ENCODE results near the gene AGBL5. TPM values are rescaled to one million over a fixed set of nuclear protein-coding genes. Genes with fewer than 3 reads are reported as not detected.

Gene AGBL5
- total RNA-seq, 8 experiments from 2014 or later: 11.0 to 47.1 (median 34.8) TPM

DNA sequence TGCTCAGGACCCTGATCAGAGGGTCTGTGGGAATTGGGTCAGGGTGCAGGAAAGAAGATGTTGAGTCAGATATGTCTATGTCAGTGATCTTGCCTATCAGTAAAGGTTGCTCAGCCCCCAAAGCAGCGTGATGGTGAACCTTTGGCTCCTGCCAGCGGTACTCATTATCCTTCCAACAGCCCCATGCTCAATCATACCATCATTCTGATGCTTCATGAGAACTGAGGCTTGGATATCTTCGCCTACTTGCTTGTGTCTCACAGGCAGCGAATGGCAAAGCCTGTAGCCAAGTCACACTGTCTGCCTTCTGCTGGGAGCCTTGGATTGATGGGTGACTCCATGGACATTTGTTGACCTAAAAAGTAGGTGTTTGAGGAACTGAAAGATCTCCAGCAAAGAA is 37.7 kb upstream of the AGBL5 start:
- Histone ChIP-seq H3K4me1 (replicated peaks in 1 of 2) (no peaks in the 10 kb centered on the region), H3K27ac (no peak overlapping the region), H3K4me3 (no peak overlapping the region)
- ATAC-seq (replicated peaks in 6 of 8): no peak
- in situ Hi-C loops (cut with MboI; ENCODE audit: low pct_unique_long_range_greater_than_20kb in 2 of 9, low sequenced_read_pairs in 9 of 9, unreplicated experiment in 9 of 9): loop anchor here in 2 of 9 experiments (5.0 to 25.0 kb wide), 3 partner anchors 49 to 176 kb away; partner anchors contain the start of gene DPYSL5 (in 1 of the 2)
- 79 to 100% (median 100%) methylated on average over 1 to 3 of the region's 4 CpGs; no CpG with 5 or more reads in 5 of the 10 experiments for WGBS, 10 experiments

GRCh38 chr2:27014771-27015433 is 36.6 kb upstream of the AGBL5 start:
- no peak for ATAC-seq (replicated peaks in 6 of 8)
- H3K27ac ChIP-seq: no peak overlapping the region
- in situ Hi-C loops (cut with MboI; ENCODE audit: low pct_unique_long_range_greater_than_20kb in 2 of 9, low sequenced_read_pairs in 9 of 9, unreplicated experiment in 9 of 9): loop anchor here in 2 of 9 experiments (5.0 to 25.0 kb wide), 3 partner anchors 50 to 178 kb away; partner anchors contain the start of gene DPYSL5 (in 1 of the 2)
- H3K4me3 ChIP-seq: no peak overlapping the region
- H3K4me1 ChIP-seq (replicated peaks in 1 of 2): peaks cover 5 to 7% of the 10 kb centered on the region in 2 donors
- WGBS, 10 experiments: 68 to 100% (median 100%) methylated on average over 1 to 5 of the region's 8 CpGs; no CpG with 5 or more reads in 4 of the 10 experiments

DNA sequence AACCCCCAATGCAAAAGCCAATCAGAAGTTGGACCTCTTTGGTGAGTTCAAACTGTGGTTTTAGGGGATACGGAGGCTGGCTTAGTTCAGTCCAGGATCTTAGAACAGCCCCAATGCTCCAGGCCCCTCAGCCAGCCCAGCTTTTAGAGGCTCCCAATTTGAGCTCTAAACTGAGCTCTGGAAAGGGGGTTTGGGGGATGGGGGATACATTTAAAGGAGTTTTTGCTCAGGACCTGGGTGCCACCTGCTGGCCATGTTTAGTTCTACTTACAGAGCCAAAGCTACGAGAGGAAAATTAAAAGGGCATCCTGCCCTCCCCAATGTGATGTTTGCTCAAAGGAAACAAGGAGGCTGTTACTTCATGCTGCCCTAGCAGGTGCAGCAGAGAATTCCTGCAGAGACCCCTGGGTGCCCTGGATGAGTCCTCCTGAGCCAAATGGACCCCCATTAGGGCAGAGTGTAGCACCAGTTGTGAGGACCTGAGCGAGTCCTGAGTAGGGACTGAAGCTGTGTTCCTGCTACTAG is 34.6 kb upstream of the AGBL5 start:
- Histone ChIP-seq H3K4me3 (no peak overlapping the region), H3K4me1 (replicated peaks in 1 of 2) (peaks cover 19 to 23% of the 10 kb centered on the region in 2 donors), H3K27ac (no peak overlapping the region)
- peak in 5 of 8 experiments; percentile 10 to 70 (median 20) for ATAC-seq (replicated peaks in 6 of 8)
- in situ Hi-C loops (cut with MboI; ENCODE audit: low pct_unique_long_range_greater_than_20kb in 2 of 9, low sequenced_read_pairs in 9 of 9, unreplicated experiment in 9 of 9): loop anchor here in 1 of 9 experiments (10.0 to 25.0 kb wide), 2 partner anchors 52 to 180 kb away; partner anchors contain the start of gene DPYSL5
- WGBS, 10 experiments: 17 to 100% (median 67%) methylated on average over 1 to 2 of the region's 3 CpGs; no CpG with 5 or more reads in 6 of the 10 experiments

- no peak overlapping the region for H3K4me3 ChIP-seq
- H3K4me1 ChIP-seq (replicated peaks in 1 of 2): peaks cover 19 to 23% of the 10 kb centered on the region in 2 donors
- ATAC-seq (replicated peaks in 6 of 8): peak in 4 of 8 experiments; percentile 17 to 35 (median 26)
- in situ Hi-C loops (cut with MboI; ENCODE audit: low pct_unique_long_range_greater_than_20kb in 2 of 9, low sequenced_read_pairs in 9 of 9, unreplicated experiment in 9 of 9): loop anchor here in 1 of 9 experiments (10.0 to 25.0 kb wide), 2 partner anchors 53 to 181 kb away; partner anchors contain the start of gene DPYSL5
- WGBS, 10 experiments: 40 to 86% (median 83%) methylated on average over 1 to 3 of the region's 3 CpGs; no CpG with 5 or more reads in 7 of the 10 experiments
- no peak overlapping the region for H3K27ac ChIP-seq
These were observed 33.3 kb upstream of the AGBL5 start for GRCh38 chr2:27018142-27018541.

GRCh38 chr2:27019459-27019858 is 32.0 kb upstream of the AGBL5 start:
- H3K4me1 ChIP-seq (replicated peaks in 1 of 2): peaks cover 19 to 23% of the 10 kb centered on the region in 2 donors
- H3K27ac ChIP-seq: no peak overlapping the region
- no peak overlapping the region for H3K4me3 ChIP-seq
- no peak for ATAC-seq (replicated peaks in 6 of 8)
- in situ Hi-C loops (cut with MboI; ENCODE audit: low pct_unique_long_range_greater_than_20kb in 2 of 9, low sequenced_read_pairs in 9 of 9, unreplicated experiment in 9 of 9): loop anchor here in 1 of 9 experiments (10.0 to 25.0 kb wide), 2 partner anchors 55 to 182 kb away; partner anchors contain the start of gene DPYSL5
- 67 to 100% (median 92%) methylated on average over 1 to 6 of the region's 9 CpGs; no CpG with 5 or more reads in 2 of the 10 experiments for WGBS, 10 experiments

DNA sequence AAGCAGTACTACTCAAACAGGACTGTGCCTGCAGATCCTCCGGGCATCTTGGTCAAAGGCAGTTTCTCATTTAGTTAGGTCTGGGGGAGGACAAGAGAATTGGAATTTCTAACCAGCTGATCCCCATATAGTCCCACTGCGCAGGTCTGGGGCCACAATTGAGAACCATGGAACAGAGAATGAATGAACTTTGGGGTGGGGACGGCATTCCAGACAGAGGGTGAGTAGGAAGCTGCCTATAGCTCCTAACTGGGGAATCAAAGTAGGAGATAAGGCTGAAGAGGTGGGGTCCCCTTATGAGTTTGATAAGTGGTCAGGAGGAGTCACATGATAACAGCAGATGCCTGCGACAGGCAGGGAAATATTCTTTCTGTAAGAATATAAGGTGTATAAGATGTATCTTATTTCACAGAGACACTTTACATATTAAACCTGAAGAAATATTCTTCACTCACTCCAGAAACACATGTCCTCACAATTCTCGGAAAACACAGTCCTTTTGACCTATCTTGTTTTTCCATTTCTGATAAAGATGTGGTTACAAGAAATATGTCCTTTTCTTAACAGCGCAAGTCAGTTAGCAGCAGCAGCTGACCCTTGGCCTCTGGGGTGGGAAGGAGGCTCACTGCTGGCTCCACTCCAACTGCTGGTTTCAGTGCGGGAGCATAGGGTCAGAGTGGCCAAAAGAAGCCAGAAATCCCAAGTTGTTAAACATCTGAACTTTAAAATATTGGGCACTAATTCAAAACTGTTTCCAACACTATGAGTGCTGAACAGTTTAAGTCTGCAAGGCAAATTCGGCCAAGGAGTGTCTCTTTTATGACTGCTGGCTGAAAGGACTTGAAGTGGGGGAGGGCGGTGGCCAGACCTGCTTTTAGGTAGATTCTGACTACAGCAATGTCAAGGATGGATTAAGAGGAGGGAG is 31.3 kb upstream of the AGBL5 start:
- Histone ChIP-seq H3K4me3 (no peak overlapping the region), H3K4me1 (replicated peaks in 1 of 2) (peaks cover 19 to 23% of the 10 kb centered on the region in 2 donors), H3K27ac (peak overlapping the region in 1 of 2 donors; percentile 18)
- in situ Hi-C loops (cut with MboI; ENCODE audit: low pct_unique_long_range_greater_than_20kb in 2 of 9, low sequenced_read_pairs in 9 of 9, unreplicated experiment in 9 of 9): loop anchor here in 1 of 9 experiments (10.0 to 25.0 kb wide), 2 partner anchors 55 to 183 kb away; partner anchors contain the start of gene DPYSL5
- WGBS, 10 experiments: 17 to 89% (median 72%) methylated on average over 2 to 8 of the region's 9 CpGs; no CpG with 5 or more reads in 1 of the 10 experiments
- no peak for ATAC-seq (replicated peaks in 6 of 8)

DNA sequence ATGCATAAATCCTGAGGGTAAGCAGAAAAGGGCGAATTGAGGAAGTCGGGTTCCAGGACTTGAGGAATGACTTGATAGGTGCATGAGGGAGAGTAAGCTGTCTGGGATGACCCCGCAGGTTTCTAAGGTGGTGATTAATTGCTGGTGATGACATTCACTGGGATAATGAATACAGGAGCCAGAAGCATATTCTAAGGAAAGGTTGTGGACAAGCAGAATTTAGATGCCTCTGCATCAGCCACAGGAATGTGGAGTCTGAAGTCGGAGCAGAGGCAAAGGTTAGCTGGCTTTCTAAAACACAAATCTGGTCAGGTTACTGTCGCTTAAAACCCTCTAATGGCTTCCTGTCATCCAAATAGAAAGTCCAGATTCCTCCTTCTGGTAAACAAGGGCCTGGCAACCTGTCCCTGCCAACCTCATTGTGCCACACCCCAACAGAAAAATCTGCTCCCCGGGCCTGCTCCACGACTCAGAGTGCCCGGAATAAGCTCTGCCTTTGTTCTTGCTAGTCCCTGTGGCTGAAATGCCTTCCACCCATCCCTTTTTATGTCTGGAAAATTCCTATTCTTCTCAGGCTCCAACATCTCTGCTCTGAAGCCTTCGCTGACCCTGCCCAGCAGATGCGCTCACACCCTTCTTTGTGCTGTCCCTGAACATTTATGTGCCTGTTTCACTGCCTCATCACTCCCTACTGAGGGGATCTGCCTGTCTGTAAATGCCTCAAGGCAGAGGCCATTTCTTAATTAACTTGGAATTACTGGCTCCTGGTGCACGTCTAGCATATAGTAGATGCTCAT is 30.0 kb upstream of the AGBL5 start:
- ATAC-seq (replicated peaks in 6 of 8): peak in 6 of 8 experiments; percentile 40 to 77 (median 55)

GRCh38 chr2:27023740-27024139 is 27.7 kb upstream of the AGBL5 start:
- Histone ChIP-seq H3K4me1 (replicated peaks in 1 of 2) (peaks cover 19 to 23% of the 10 kb centered on the region in 2 donors), H3K27ac (no peak overlapping the region), H3K4me3 (no peak overlapping the region)
- ATAC-seq (replicated peaks in 6 of 8): no peak
- 80 to 100% (median 82%) methylated on average over 1 to 3 of the region's 7 CpGs; no CpG with 5 or more reads in 5 of the 10 experiments for WGBS, 10 experiments
- in situ Hi-C loops (cut with MboI; ENCODE audit: low pct_unique_long_range_greater_than_20kb in 2 of 9, low sequenced_read_pairs in 9 of 9, unreplicated experiment in 9 of 9): loop anchor here in 1 of 9 experiments (25.0 kb wide), 1 partner anchor 186 kb away; the partner anchor contains the start of gene DPYSL5

More for the DNA sequence above, 30.0 kb upstream of the AGBL5 start:
- Histone ChIP-seq H3K4me1 (replicated peaks in 1 of 2) (peaks cover 19 to 23% of the 10 kb centered on the region in 2 donors), H3K27ac (no peak overlapping the region), H3K4me3 (no peak overlapping the region)
- WGBS, 10 experiments: 12 to 85% (median 68%) methylated on average over 1 to 9 of the region's 11 CpGs
- in situ Hi-C loops (cut with MboI; ENCODE audit: low pct_unique_long_range_greater_than_20kb in 2 of 9, low sequenced_read_pairs in 9 of 9, unreplicated experiment in 9 of 9): loop anchor here in 1 of 9 experiments (25.0 kb wide), 1 partner anchor 184 kb away; the partner anchor contains the start of gene DPYSL5

DNA sequence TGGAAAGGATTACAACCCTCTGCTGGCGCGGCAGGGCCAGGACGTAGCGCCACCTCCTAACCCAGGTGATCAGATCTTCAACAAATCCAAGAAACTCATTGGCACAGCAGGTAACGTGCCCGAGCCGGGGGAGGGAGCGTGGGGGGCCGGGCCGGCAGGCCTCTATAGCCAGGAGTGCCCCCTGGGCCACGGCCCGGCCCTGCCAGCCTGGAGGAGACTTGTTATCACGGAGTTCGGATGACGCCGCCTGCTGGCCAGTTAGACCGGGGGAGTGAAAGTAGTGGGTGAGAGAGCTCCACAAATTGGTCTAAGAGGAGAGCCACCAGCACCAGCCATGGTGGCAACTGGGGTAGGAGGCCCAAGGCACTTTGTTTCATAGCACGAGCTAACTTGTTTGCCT is 27.3 kb upstream of the AGBL5 start:
- peaks cover 19 to 23% of the 10 kb centered on the region in 2 donors for H3K4me1 ChIP-seq (replicated peaks in 1 of 2)
- H3K27ac ChIP-seq: no peak overlapping the region
- in situ Hi-C loops (cut with MboI; ENCODE audit: low pct_unique_long_range_greater_than_20kb in 2 of 9, low sequenced_read_pairs in 9 of 9, unreplicated experiment in 9 of 9): loop anchor here in 1 of 9 experiments (25.0 kb wide), 1 partner anchor 187 kb away; the partner anchor contains the start of gene DPYSL5
- no peak overlapping the region for H3K4me3 ChIP-seq
- WGBS, 10 experiments: 75 to 100% (median 83%) methylated on average over 1 to 7 of the region's 18 CpGs; no CpG with 5 or more reads in 5 of the 10 experiments
- ATAC-seq (replicated peaks in 6 of 8): no peak

- no peak overlapping the region for H3K4me3 ChIP-seq
- ATAC-seq (replicated peaks in 6 of 8): no peak
- H3K4me1 ChIP-seq (replicated peaks in 1 of 2): peaks cover 14 to 18% of the 10 kb centered on the region in 2 donors
- WGBS, 10 experiments: 70 to 100% (median 88%) methylated on average over 2 to 6 of the region's 12 CpGs; no CpG with 5 or more reads in 6 of the 10 experiments
- in situ Hi-C loops (cut with MboI; ENCODE audit: low pct_unique_long_range_greater_than_20kb in 2 of 9, low sequenced_read_pairs in 9 of 9, unreplicated experiment in 9 of 9): loop anchor here in 2 of 9 experiments (25.0 kb wide), 1 partner anchor 188 kb away; the partner anchor contains the start of gene DPYSL5 (in 2 of the 2)
- no peak overlapping the region for H3K27ac ChIP-seq
These were observed 26.7 kb upstream of the AGBL5 start for GRCh38 chr2:27024812-27025211.

DNA sequence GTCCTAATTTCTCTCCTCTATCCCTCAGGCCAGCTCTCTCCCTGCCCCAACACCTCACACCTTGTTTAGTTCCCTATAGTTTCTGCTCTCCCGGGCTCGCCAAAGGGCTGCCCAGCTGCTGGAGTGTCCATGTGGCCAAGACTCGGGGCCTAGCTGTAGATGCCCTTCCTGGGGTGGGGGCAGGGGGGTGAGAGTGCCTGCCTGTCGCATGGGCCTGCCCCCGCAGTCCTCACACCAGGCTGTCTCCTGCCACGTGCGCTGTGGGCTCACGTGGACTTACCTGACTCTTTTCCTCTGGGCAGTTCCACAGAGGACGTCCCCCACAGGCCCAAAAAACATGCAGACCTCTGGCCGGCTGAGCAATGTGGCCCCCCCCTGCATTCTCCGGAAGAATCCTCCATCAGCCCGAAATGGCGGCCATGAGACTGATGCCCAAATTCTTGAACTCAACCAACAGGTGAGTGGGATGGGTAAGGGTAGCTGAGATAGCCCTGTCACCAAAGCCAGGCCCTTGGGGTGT is 26.1 kb upstream of the AGBL5 start:
- 84 to 100% (median 100%) methylated on average over 1 to 7 of the region's 13 CpGs; no CpG with 5 or more reads in 5 of the 10 experiments for whole genome bisulfite sequencing, 10 experiments
- Histone ChIP-seq H3K27ac (no peak overlapping the region), H3K4me1 (replicated peaks in 1 of 2) (peaks cover 9 to 12% of the 10 kb centered on the region in 2 donors), H3K4me3 (no peak overlapping the region)
- in situ Hi-C loops (cut with MboI; ENCODE audit: low pct_unique_long_range_greater_than_20kb in 2 of 9, low sequenced_read_pairs in 9 of 9, unreplicated experiment in 9 of 9): loop anchor here in 1 of 9 experiments (25.0 kb wide), 1 partner anchor 188 kb away; the partner anchor contains the start of gene DPYSL5
- ATAC-seq (replicated peaks in 6 of 8): no peak

Data from motor neuron (in vitro differentiated cells).